ENCODE results near the gene ZDHHC20. TPM values are rescaled to one million over a fixed set of nuclear protein-coding genes. Genes with fewer than 3 reads are reported as not detected.
"Not testable (repeated sequence)": the region's sequence is repeated elsewhere in the genome, so short reads cannot be mapped to it uniquely, and the experiment has no call there.

ZDHHC20 gene
- total RNA-seq, 1 donor from 2014 or later, result 82.0 TPM

DNA sequence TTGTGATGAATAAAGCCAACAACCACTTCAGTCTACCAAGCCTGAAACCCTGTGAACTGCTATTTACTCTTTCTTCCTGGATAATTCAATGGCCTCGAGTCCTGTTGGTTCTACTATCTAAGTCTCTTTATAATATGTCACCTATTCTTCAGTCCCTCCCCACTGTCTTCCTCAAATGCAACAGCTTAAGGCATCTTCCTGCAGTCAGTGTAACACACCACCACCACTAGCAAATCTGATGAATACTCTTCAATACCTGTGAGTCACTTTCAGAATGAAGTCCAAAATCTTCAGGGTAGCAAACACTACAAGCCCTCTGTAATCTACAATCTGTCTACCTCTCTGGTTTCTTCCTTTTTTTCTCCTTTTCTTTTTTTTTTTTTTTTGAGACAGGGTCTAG, 32.9 kb downstream of the ZDHHC20 start:
- H3K27ac ChIP-seq, result no peak overlapping the region
- H3K36me3 ChIP-seq, result no peaks in the 10 kb centered on the region
- no peaks in the 10 kb centered on the region for H3K27me3 ChIP-seq (ENCODE audit: low read depth)
- DNase-seq (no peak), ATAC-seq (no peak)
- intact Hi-C loops (cut with DNase I), result no loop called here
- TF ChIP-seq, protein P1, sequence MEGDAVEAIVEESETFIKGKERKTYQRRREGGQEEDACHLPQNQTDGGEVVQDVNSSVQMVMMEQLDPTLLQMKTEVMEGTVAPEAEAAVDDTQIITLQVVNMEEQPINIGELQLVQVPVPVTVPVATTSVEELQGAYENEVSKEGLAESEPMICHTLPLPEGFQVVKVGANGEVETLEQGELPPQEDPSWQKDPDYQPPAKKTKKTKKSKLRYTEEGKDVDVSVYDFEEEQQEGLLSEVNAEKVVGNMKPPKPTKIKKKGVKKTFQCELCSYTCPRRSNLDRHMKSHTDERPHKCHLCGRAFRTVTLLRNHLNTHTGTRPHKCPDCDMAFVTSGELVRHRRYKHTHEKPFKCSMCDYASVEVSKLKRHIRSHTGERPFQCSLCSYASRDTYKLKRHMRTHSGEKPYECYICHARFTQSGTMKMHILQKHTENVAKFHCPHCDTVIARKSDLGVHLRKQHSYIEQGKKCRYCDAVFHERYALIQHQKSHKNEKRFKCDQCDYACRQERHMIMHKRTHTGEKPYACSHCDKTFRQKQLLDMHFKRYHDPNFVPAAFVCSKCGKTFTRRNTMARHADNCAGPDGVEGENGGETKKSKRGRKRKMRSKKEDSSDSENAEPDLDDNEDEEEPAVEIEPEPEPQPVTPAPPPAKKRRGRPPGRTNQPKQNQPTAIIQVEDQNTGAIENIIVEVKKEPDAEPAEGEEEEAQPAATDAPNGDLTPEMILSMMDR (IDR thresholded peaks at IDR 0.05), result no peak
- no peak overlapping the region for H3K4me3 ChIP-seq
- no peaks in the 10 kb centered on the region for H3K4me1 ChIP-seq
- peaks cover 23% of the 10 kb centered on the region for H3K9me3 ChIP-seq

DNA sequence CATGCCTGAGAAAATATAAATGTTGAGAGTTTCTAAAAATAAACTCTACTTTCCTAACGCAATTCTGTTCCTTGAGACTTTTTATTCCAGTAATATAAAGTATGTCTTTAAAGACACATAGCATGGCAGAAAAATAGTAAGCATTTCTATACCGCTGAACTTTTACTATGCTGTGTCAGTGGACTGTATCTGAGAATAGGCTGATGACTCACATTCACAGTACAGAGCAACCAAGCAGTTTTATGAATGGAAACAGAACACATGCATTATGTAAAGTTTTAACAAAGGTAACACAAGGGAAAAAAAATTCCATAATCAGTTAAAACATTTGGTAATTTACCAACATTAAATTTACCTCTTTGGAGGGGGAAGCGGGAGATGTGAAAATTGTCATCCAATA, 38.4 kb downstream of the ZDHHC20 start:
- intact Hi-C loops (cut with DNase I), result no loop called here
- H3K4me3 ChIP-seq, result no peak overlapping the region
- no peak for ATAC-seq
- H3K27ac ChIP-seq, result no peak overlapping the region
- H3K4me1 ChIP-seq, result no peaks in the 10 kb centered on the region
- no peaks in the 10 kb centered on the region for H3K27me3 ChIP-seq (ENCODE audit: low read depth)
- peaks cover 14% of the 10 kb centered on the region for H3K36me3 ChIP-seq
- H3K9me3 ChIP-seq, result no peaks in the 10 kb centered on the region
- no peak for DNase-seq
- TF ChIP-seq, protein P1 (IDR thresholded peaks at IDR 0.05), result no peak

DNA sequence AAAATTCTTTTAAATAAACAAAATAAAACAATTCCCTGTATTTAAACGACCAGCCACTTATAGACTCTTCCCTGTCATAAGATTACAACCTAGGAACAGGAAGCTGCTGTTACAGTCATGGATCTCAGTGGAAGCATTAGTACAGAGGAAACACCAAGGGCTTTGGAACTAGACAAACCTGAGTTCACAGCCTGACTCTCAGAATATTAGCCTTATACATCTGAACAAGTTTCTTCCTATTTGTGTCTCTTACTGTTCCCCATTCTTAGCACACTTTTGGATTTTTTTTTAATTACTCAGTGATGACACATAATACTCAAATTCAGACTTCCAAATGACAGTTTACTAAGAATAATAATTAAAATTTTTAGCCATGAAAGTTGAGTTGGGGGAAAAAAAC, 46.1 kb downstream of the ZDHHC20 start:
- Histone ChIP-seq H3K27me3 (ENCODE audit: low read depth) (no peaks in the 10 kb centered on the region), H3K9me3 (no peaks in the 10 kb centered on the region), H3K4me3 (no peak overlapping the region), H3K36me3 (peaks cover 51% of the 10 kb centered on the region), H3K27ac (no peak overlapping the region), H3K4me1 (no peaks in the 10 kb centered on the region)
- DNase-seq (no peak), ATAC-seq (no peak)
- intact Hi-C loops (cut with DNase I), result no loop called here
- TF ChIP-seq, protein P1 (IDR thresholded peaks at IDR 0.05), result no peak

DNA sequence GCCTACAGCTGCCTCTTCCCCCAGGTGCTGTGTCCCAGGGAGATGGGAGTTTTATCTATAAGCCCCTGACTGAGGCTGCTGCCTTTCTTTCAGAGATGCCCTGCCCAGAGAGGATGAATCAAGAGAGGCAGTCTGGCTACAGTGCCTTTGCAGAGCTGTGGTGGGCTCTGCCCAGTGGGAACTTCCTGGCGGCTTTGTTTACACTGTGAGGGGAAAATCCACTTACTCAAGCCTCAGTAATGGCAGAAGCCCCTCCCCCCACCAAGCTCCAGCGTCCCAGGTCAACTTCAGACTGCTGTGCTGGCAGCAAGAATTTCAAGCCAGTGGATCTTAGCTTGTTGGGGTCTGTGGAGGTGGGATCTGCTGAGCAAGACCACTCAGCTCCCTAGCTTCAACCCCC, 48.6 kb downstream of the ZDHHC20 start:
- H3K27ac ChIP-seq; ATAC-seq; H3K9me3 ChIP-seq; intact Hi-C loops (cut with DNase I); H3K4me1 ChIP-seq; H3K4me3 ChIP-seq; H3K27me3 ChIP-seq (ENCODE audit: low read depth); DNase-seq: not testable (repeated sequence)
- H3K36me3 ChIP-seq, result peaks cover 45% of the 10 kb centered on the region

DNA sequence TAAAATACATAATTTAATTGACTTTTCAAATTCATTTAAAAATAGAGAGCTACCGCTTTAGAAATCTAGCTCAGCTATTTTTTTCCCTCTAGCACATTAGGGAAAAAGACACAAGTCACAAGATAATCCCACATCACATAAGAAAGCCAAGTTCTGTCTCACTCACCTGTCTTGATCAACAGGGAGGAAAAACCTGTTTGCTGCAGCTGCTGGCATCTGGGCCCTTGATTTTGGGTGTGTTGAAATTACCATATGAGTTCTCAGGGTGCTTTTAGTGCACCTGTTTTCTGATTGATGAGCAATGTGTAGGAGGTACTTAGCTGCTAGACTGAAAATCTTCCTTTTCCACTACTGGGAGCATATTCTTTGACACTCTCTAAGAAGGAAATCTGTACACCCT, 53.8 kb downstream of the ZDHHC20 start:
- no peak overlapping the region for H3K27ac ChIP-seq
- DNase-seq, result no peak
- H3K27me3 ChIP-seq (ENCODE audit: low read depth), result no peaks in the 10 kb centered on the region
- no peaks in the 10 kb centered on the region for H3K4me1 ChIP-seq
- no peak for ATAC-seq
- TF ChIP-seq, protein P1 (IDR thresholded peaks at IDR 0.05), result no peak
- H3K36me3 ChIP-seq, result peaks cover 46% of the 10 kb centered on the region
- intact Hi-C loops (cut with DNase I), result no loop called here
- H3K9me3 ChIP-seq, result no peaks in the 10 kb centered on the region
- no peak overlapping the region for H3K4me3 ChIP-seq

DNA sequence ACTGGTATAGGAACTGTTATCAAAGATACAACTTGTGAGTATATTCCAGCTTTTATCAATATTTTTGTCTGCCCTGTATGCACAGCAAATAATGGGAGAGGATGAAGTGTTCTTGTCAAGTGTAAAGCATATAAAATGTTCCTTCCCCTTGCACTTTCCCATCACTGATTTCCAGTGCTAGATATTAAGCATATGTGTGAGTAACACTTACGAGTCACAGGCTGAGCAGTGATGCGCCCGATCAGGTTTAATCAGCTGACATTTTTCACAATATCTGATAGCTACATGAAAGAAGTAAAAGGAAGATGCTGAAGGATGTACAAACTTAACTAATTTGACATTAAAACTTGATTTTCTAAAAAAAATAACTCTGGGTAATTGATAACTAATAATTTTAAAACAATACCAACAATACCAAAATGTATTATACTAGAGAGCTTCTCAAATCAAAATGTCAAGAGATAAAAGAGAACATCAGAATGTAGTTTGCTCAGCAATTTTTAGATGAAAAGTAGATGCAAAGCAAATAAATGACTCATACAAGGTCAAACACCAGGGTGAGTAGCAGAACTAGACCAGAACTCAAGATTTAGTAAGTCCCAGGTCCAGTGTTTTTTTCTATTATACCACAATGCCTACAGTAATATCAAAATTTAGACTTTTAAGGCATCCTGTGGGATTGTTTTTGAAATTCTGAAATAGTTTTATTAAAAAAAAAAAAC, 56.4 kb downstream of the ZDHHC20 start:
- H3K27me3 ChIP-seq (ENCODE audit: low read depth), result no peaks in the 10 kb centered on the region
- no peak overlapping the region for H3K4me3 ChIP-seq
- ATAC-seq, result peak in 1 of 2 donors; percentile 51
- intact Hi-C loops (cut with DNase I), result no loop called here
- no peak for DNase-seq
- H3K9me3 ChIP-seq, result no peaks in the 10 kb centered on the region
- TF ChIP-seq, protein P1 (IDR thresholded peaks at IDR 0.05), result no peak
- H3K4me1 ChIP-seq, result no peaks in the 10 kb centered on the region
- H3K36me3 ChIP-seq, result peaks cover 43% of the 10 kb centered on the region
- no peak overlapping the region for H3K27ac ChIP-seq
